ENCODE results near the gene MS4A7. TPM values are rescaled to one million over a fixed set of nuclear protein-coding genes. Genes with fewer than 3 reads are reported as not detected.

The MS4A7 gene
- total RNA-seq, 1 experiment from 2014 or later = 0.22 TPM

DNA sequence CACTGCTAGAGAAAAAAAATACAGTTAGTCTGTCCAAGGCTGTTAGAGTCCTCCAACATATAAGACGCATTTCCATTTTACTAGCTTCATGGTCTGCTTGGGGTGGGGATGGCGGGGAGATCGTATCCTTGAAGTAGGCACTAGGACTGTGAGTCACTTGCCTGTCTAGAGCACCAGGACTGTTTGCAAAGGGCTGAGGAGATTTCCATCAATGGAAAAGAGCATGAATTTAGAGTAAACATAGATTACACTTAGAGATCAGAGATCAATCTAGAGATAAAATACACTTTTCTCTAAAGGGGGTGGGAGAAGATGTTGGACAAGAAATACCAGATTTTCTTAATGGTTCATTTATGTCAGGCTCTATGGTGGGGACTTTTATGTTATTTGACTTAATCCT lies 1.7 kb upstream of the MS4A7 start:
- CTCF ChIA-PET = no interaction called here
- Histone ChIP-seq H3K4me3 (replicated peaks in 1 of 2; ENCODE audit: low read depth in 1 of 2, low read length in 2 of 2) (no peak overlapping the region), H3K27ac (ENCODE audit: low read depth, low read length) (no peak overlapping the region), H3K36me3 (ENCODE audit: control insufficient read depth in 1 of 2, insufficient read depth in 2 of 2, low read length in 2 of 2) (no peaks in the 10 kb centered on the region), H3K9me3 (ENCODE audit: control insufficient read depth in 1 of 2, insufficient read depth in 1 of 2, low read depth in 1 of 2, low read length in 2 of 2) (no peaks in the 10 kb centered on the region), H3K4me2 (ENCODE audit: low read length) (no peak overlapping the region), H3K9ac (ENCODE audit: low read length) (no peak overlapping the region), H3K27me3 (ENCODE audit: insufficient read depth, low read length) (no peaks in the 10 kb centered on the region), H3K9me2 (ENCODE audit: insufficient read depth) (no peaks in the 10 kb centered on the region), H2AFZ (ENCODE audit: low read depth, low read length, poor library complexity, severe bottlenecking) (no peak overlapping the region), H4K20me1 (ENCODE audit: insufficient read depth) (no peaks in the 10 kb centered on the region), H3K4me1 (ENCODE audit: control insufficient read depth in 1 of 2, insufficient read depth in 2 of 2, low read length in 2 of 2) (no peaks in the 10 kb centered on the region), H3K79me2 (ENCODE audit: insufficient read depth, low read length) (no peaks in the 10 kb centered on the region)
- RAD21 ChIA-PET (ENCODE audit: low non-redundant PET in 1 of 2, low total read pairs in 2 of 2, uncharacterized antibody in 2 of 2, unreplicated experiment in 2 of 2) = no interaction called here
- intact Hi-C loops (cut with micrococcal nuclease) = no loop called here
- ATAC-seq = no peak
- DNase-seq (ENCODE audit: low read depth, low spot score) = no peak
- POLR2A ChIA-PET = no interaction called here
- no TSS peak for BruUV-seq (replicated peaks)
- TF ChIP-seq POLR2A (IDR thresholded peaks at IDR 0.05; ENCODE audit: borderline replicate concordance, extremely low read depth, insufficient read depth, insufficient read length) = no peak
- no peak for TF ChIP-seq CTCF (IDR thresholded peaks at IDR 0.05 in 2 of 3, conservative IDR thresholded peaks at IDR 0.05 in 1 of 3; ENCODE audit: borderline replicate concordance in 1 of 3, insufficient read depth in 1 of 3, low read depth in 2 of 3, low read length in 2 of 3)
- no peak for TF ChIP-seq SIN3A (IDR thresholded peaks at IDR 0.05; ENCODE audit: low read depth)
- TF ChIP-seq JUND (IDR thresholded peaks at IDR 0.05) = no peak
- no peak for TF ChIP-seq TCF7L2 (IDR thresholded peaks at IDR 0.05; ENCODE audit: borderline replicate concordance, extremely low read depth, insufficient read depth, insufficient read length)
- TF ChIP-seq ZNF274 (IDR thresholded peaks at IDR 0.05; ENCODE audit: low read depth, low read length) = no peak
- no peak for TF ChIP-seq EZH2 (IDR thresholded peaks at IDR 0.05)
- TF ChIP-seq EGR1 (IDR thresholded peaks at IDR 0.05; ENCODE audit: low read depth) = no peak
- TF ChIP-seq CBX3 (IDR thresholded peaks at IDR 0.05; ENCODE audit: low read depth) = no peak
- TF ChIP-seq RAD21 (IDR thresholded peaks at IDR 0.05; ENCODE audit: low read depth) = no peak
- TF ChIP-seq ZFX (IDR thresholded peaks at IDR 0.05) = no peak
- TF ChIP-seq SRF (IDR thresholded peaks at IDR 0.05; ENCODE audit: low read depth) = no peak
- no peak for TF ChIP-seq EZH2phosphoT487 (IDR thresholded peaks at IDR 0.05; ENCODE audit: borderline replicate concordance)
- TF ChIP-seq CEBPB (IDR thresholded peaks at IDR 0.05; ENCODE audit: low read depth) = no peak
- TF ChIP-seq FOSL1 (IDR thresholded peaks at IDR 0.05; ENCODE audit: low read depth) = no peak
- no peak for TF ChIP-seq MAX (IDR thresholded peaks at IDR 0.05)

Measured in HCT116 (cell line).